ENCODE data around the gene HOXA13. TPM values are rescaled to one million over a fixed set of nuclear protein-coding genes. Genes with fewer than 3 reads are reported as not detected.
A peak's percentile ranks its signal among the peaks of the same experiment; 100 is the strongest.

Gene HOXA13
- total RNA-seq, 1 donor = not detected

GRCh38 chr7:27238979-27239386, 39.1 kb upstream of the HOXA13 start:
- no peak for DNase-seq (ENCODE audit: low read depth in 2 of 3, low spot score in 2 of 3)

GRCh38 chr7:27237735-27238334, 37.9 kb upstream of the HOXA13 start:
- DNase-seq (ENCODE audit: low read depth in 2 of 3, low spot score in 2 of 3) = peak in 1 of 3 donors; percentile 24

GRCh38 chr7:27235387-27236311, 35.8 kb upstream of the HOXA13 start:
- DNase-seq (ENCODE audit: low read depth in 2 of 3, low spot score in 2 of 3) = peak in 1 of 3 donors; percentile 42

- no peak for DNase-seq (ENCODE audit: low read depth in 2 of 3, low spot score in 2 of 3)
Measured at GRCh38 chr7:27229448-27229847, 29.6 kb upstream of the HOXA13 start.

GRCh38 chr7:27224983-27225934, 25.4 kb upstream of the HOXA13 start:
- DNase-seq (ENCODE audit: low read depth in 2 of 3, low spot score in 2 of 3) = no peak

GRCh38 chr7:27223941-27224575, 24.2 kb upstream of the HOXA13 start:
- no peak for DNase-seq (ENCODE audit: low read depth in 2 of 3, low spot score in 2 of 3)

- no peak for DNase-seq (ENCODE audit: low read depth in 2 of 3, low spot score in 2 of 3)
Measured at GRCh38 chr7:27221201-27221797, 21.4 kb upstream of the HOXA13 start.

GRCh38 chr7:27220440-27220955, 20.6 kb upstream of the HOXA13 start:
- no peak for DNase-seq (ENCODE audit: low read depth in 2 of 3, low spot score in 2 of 3)

GRCh38 chr7:27219821-27220220, 19.9 kb upstream of the HOXA13 start:
- DNase-seq (ENCODE audit: low read depth in 2 of 3, low spot score in 2 of 3) = no peak

- DNase-seq (ENCODE audit: low read depth in 2 of 3, low spot score in 2 of 3) = no peak
Measured at GRCh38 chr7:27217951-27218350, 18.1 kb upstream of the HOXA13 start.

- no peak for DNase-seq (ENCODE audit: low read depth in 2 of 3, low spot score in 2 of 3)
Measured at GRCh38 chr7:27215356-27215755, 15.5 kb upstream of the HOXA13 start.

- DNase-seq (ENCODE audit: low read depth in 2 of 3, low spot score in 2 of 3) = no peak
Measured at GRCh38 chr7:27214239-27214950, 14.5 kb upstream of the HOXA13 start.

- no peak for DNase-seq (ENCODE audit: low read depth in 2 of 3, low spot score in 2 of 3)
Measured at GRCh38 chr7:27213433-27214238, 13.7 kb upstream of the HOXA13 start.

GRCh38 chr7:27212497-27213432, 12.9 kb upstream of the HOXA13 start:
- peak in 2 of 3 donors; percentile 22 to 31 for DNase-seq (ENCODE audit: low read depth in 2 of 3, low spot score in 2 of 3)

GRCh38 chr7:27211764-27212204, 11.9 kb upstream of the HOXA13 start:
- peak in 2 of 3 donors; percentile 36 to 50 for DNase-seq (ENCODE audit: low read depth in 2 of 3, low spot score in 2 of 3)

- no peak for DNase-seq (ENCODE audit: low read depth in 2 of 3, low spot score in 2 of 3)
Measured at GRCh38 chr7:27211084-27211446, 11.2 kb upstream of the HOXA13 start.

- peak in 2 of 3 donors; percentile 51 to 53 for DNase-seq (ENCODE audit: low read depth in 2 of 3, low spot score in 2 of 3)
Measured at GRCh38 chr7:27210441-27211083, 10.7 kb upstream of the HOXA13 start.

All from hematopoietic multipotent progenitor cell (in vitro differentiated cells).